Measurements from ENCODE around the gene FBXO47. TPM values are rescaled to one million over a fixed set of nuclear protein-coding genes. Genes with fewer than 3 reads are reported as not detected.

FBXO47 gene
- total and polyA plus RNA-seq, 9 of the 15 experiments (the other 6 are each of a cell fraction or from before 2014, with no cell fraction given), result not detected

DNA sequence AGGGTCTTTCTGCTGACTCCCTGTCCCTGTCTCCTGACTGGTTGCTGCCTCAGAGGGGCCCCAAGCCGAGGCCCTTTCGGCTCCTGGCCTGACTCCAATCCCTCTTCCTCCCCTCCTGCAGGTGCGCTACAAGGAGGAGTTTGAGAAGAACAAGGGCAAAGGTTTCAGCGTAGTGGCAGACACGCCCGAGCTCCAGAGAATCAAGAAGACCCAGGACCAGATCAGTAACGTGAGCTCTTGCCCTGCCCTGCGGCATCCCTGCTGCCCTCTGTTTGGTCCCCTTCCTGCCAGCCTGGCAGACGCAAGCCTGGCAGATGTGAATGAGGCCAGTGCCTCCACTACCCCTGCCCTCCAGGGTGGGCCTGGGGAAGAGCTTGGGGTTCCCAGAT, 68.9 kb downstream of the FBXO47 start:
- Histone ChIP-seq H3K27me3 (ENCODE audit: control insufficient read depth in 2 of 2, insufficient read depth in 2 of 2, low read length in 2 of 2) (no peaks in the 10 kb centered on the region), H3K4me2 (ENCODE audit: insufficient read depth, low read length) (peak overlapping the region; percentile 42; the same call in 1 of the 2 replicates), H4K20me1 (replicated peaks; ENCODE audit: control insufficient read depth, insufficient read depth, low read length) (peaks cover 35% of the 10 kb centered on the region), H3K4me1 (replicated peaks in 1 of 2; ENCODE audit: control insufficient read depth in 2 of 2, insufficient read depth in 2 of 2, low read length in 2 of 2) (peaks cover 51 to 56% of the 10 kb centered on the region in 2 experiments), H3K4me3 (no peak overlapping the region), H3K9me1 (ENCODE audit: control insufficient read depth, insufficient read depth, low read length) (peaks cover 4% of the 10 kb centered on the region), H3K9me3 (replicated peaks; ENCODE audit: control insufficient read depth, insufficient read depth, low read depth, low read length) (no peaks in the 10 kb centered on the region), H3K9ac (ENCODE audit: insufficient read depth in 1 of 2, low read depth in 2 of 2, low read length in 2 of 2) (peak overlapping the region; percentile 39 to 79), H3K27ac (ENCODE audit: extremely low read depth, low read depth, low read length) (peak overlapping the region; percentile 62), H2AFZ (ENCODE audit: low read depth, low read length) (no peak overlapping the region), H3K36me3 (ENCODE audit: control insufficient read depth, insufficient read depth, low read length) (peaks cover 74% of the 10 kb centered on the region; the same call in 2 of the 3 replicates), H3K79me2 (ENCODE audit: control insufficient read depth, insufficient read depth, low read length) (peaks cover 24% of the 10 kb centered on the region)
- peak; percentile 23; the same call in 1 of the 2 replicates for TF ChIP-seq NFIC (IDR thresholded peaks at IDR 0.05)
- TF ChIP-seq RBFOX2 (IDR thresholded peaks at IDR 0.05; ENCODE audit: low read depth, low read length), result 0 out of 2 replicates have a peak, but pooled peaks have one; percentile 12
- TF ChIP-seq SP2 (IDR thresholded peaks at IDR 0.05; ENCODE audit: extremely low read depth, low read depth, low read length, poor library complexity, severe bottlenecking), result no peak
- intact Hi-C loops (cut with micrococcal nuclease), result no loop called here
- no peak for DNase-seq (ENCODE audit: extremely low read depth in 1 of 4, low spot score in 3 of 4)
- no peak for FAIRE-seq
- no TSS peak for BruUV-seq (replicated peaks)
- no peak for ATAC-seq
- in situ Hi-C loops (cut with MboI), result no loop called here
- ChIA-PET POLR2A (interaction anchor here (0.7 to 2.4 kb wide), 4 partner anchors 10 to 24 kb away, joined by 3 to 9 read pairs (median 6); no protein-coding TSS in a partner anchor), CTCF (ENCODE audit: low intra/inter-chr PET ratio) (interaction anchor here (0.6 kb wide), 1 partner anchor 32 kb away, joined by 3 read pairs; no protein-coding TSS in a partner anchor)
- 44% methylated on average over 8 of the region's 9 CpGs for WGBS (ENCODE audit: insufficient coverage, low coverage, missing lambda C conversion rate)

DNA sequence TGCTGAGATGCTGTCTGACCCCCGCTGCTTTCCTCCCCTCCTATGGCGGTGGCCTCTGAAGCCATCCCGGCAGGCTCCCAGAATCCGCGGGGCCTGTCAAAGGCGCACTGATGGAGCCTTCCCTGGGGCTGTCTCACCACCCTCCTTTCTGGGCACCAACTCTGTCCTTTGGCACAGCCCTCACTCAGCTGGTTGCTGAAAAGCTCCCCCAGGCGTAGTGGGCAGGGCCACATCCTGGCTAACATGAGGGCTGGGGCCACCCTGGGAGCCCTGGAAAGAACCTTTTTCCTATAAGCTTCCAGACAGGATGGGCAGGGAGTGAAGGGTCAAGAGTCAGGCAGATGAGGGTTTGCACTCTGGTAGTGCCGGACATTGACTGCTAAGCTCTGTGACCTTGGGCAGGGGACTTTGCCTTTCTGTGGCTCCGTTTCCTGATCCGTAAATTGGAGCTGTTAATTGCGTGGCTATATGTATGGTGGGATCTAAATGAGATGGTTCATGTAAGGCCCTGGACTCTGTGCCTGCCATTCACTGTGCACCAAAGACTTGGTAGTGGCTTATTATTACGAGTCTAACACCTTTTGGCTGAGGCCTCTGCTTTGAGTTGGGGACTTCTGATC, 69.4 kb downstream of the FBXO47 start:
- 81% methylated on average over 12 of the region's 12 CpGs for WGBS (ENCODE audit: insufficient coverage, low coverage, missing lambda C conversion rate)
- ChIA-PET POLR2A (interaction anchor here (0.7 to 2.4 kb wide), 5 partner anchors 10 to 24 kb away, joined by 3 to 9 read pairs (median 4); no protein-coding TSS in a partner anchor), CTCF (ENCODE audit: low intra/inter-chr PET ratio) (interaction anchor here (0.6 kb wide), 1 partner anchor 31 kb away, joined by 3 read pairs; no protein-coding TSS in a partner anchor)
- DNase-seq (ENCODE audit: extremely low read depth in 1 of 4, low spot score in 3 of 4) (no peak), ATAC-seq (no peak), FAIRE-seq (no peak)
- no peaks in the 10 kb centered on the region for H3K9me3 ChIP-seq (replicated peaks; ENCODE audit: control insufficient read depth, insufficient read depth, low read depth, low read length)
- H3K36me3 ChIP-seq (ENCODE audit: control insufficient read depth, insufficient read depth, low read length), result peaks cover 74% of the 10 kb centered on the region; the same call in 2 of the 3 replicates
- no peak overlapping the region for H2AFZ ChIP-seq (ENCODE audit: low read depth, low read length)
- peaks cover 40% of the 10 kb centered on the region for H4K20me1 ChIP-seq (replicated peaks; ENCODE audit: control insufficient read depth, insufficient read depth, low read length)
- H3K9me1 ChIP-seq (ENCODE audit: control insufficient read depth, insufficient read depth, low read length), result peaks cover 4% of the 10 kb centered on the region
- in situ Hi-C loops (cut with MboI), result no loop called here
- BruUV-seq (replicated peaks), result no TSS peak
- no peak overlapping the region for H3K4me2 ChIP-seq (ENCODE audit: insufficient read depth, low read length)
- no peaks in the 10 kb centered on the region for H3K27me3 ChIP-seq (ENCODE audit: control insufficient read depth in 2 of 2, insufficient read depth in 2 of 2, low read length in 2 of 2)
- peak overlapping the region; percentile 39 to 79 for H3K9ac ChIP-seq (ENCODE audit: insufficient read depth in 1 of 2, low read depth in 2 of 2, low read length in 2 of 2)
- H3K79me2 ChIP-seq (ENCODE audit: control insufficient read depth, insufficient read depth, low read length), result peaks cover 19% of the 10 kb centered on the region; the same call in 2 of the 3 replicates
- H3K4me1 ChIP-seq (replicated peaks in 1 of 2; ENCODE audit: control insufficient read depth in 2 of 2, insufficient read depth in 2 of 2, low read length in 2 of 2), result peaks cover 56 to 61% of the 10 kb centered on the region in 2 experiments
- peak overlapping the region; percentile 62 for H3K27ac ChIP-seq (ENCODE audit: extremely low read depth, low read depth, low read length)
- no peak overlapping the region for H3K4me3 ChIP-seq
- intact Hi-C loops (cut with micrococcal nuclease), result no loop called here
- TF ChIP-seq MECOM (CRISPR knock-in tag; IDR thresholded peaks at IDR 0.05) (no peak), ETV6 (IDR thresholded peaks at IDR 0.05; ENCODE audit: borderline replicate concordance in 1 of 2, low read depth in 2 of 2, low read length in 1 of 2) (no peak), ETV6 (CRISPR knock-in tag; IDR thresholded peaks at IDR 0.05; ENCODE audit: borderline replicate concordance) (no peak), MLLT1 (IDR thresholded peaks at IDR 0.05) (no peak), ZNF311 (CRISPR knock-in tag; IDR thresholded peaks at IDR 0.05) (no peak)
- TF ChIP-seq, protein P1, sequence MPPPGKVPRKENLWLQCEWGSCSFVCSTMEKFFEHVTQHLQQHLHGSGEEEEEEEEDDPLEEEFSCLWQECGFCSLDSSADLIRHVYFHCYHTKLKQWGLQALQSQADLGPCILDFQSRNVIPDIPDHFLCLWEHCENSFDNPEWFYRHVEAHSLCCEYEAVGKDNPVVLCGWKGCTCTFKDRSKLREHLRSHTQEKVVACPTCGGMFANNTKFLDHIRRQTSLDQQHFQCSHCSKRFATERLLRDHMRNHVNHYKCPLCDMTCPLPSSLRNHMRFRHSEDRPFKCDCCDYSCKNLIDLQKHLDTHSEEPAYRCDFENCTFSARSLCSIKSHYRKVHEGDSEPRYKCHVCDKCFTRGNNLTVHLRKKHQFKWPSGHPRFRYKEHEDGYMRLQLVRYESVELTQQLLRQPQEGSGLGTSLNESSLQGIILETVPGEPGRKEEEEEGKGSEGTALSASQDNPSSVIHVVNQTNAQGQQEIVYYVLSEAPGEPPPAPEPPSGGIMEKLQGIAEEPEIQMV (tag; conservative IDR thresholded peaks at IDR 0.05; ENCODE audit: low read depth), result no peak
- TF ChIP-seq, protein P2, sequence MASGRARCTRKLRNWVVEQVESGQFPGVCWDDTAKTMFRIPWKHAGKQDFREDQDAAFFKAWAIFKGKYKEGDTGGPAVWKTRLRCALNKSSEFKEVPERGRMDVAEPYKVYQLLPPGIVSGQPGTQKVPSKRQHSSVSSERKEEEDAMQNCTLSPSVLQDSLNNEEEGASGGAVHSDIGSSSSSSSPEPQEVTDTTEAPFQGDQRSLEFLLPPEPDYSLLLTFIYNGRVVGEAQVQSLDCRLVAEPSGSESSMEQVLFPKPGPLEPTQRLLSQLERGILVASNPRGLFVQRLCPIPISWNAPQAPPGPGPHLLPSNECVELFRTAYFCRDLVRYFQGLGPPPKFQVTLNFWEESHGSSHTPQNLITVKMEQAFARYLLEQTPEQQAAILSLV (tag; IDR thresholded peaks at IDR 0.05), result no peak

Data from K562 (cell line).